Osteoblast (primary cell): ENCODE measurements around the gene TMEM203. TPM values are rescaled to one million over a fixed set of nuclear protein-coding genes. Genes with fewer than 3 reads are reported as not detected.
A peak's percentile ranks its signal among the peaks of the same experiment; 100 is the strongest.

Experiments used
- DNase-seq: peaks from one replicate; pipeline ENCODE4 v3.0.0; 2011; ENCODE audit warnings: low spot score, mixed read lengths; ENCODE audit not compliant: insufficient read length; ENCODE audit errors: missing footprints
- H2AFZ ChIP-seq: 2 replicates; pipeline ENCODE4 v1.6.0; 2011; ENCODE audit warnings: mild to moderate bottlenecking, low read length
- H3K27ac ChIP-seq: 2 replicates; pipeline ENCODE4 v1.5.1; 2011; ENCODE audit warnings: mild to moderate bottlenecking, low read depth, low read length, moderate library complexity
- H3K27me3 ChIP-seq: 2 replicates; pipeline ENCODE4 v1.6.0; 2012; ENCODE audit warnings: mild to moderate bottlenecking, control low read depth, inconsistent platforms, low read length, moderate library complexity; ENCODE audit not compliant: insufficient read depth
- H3K36me3 ChIP-seq: 2 replicates; pipeline ENCODE4 v1.5.1; 2011; ENCODE audit warnings: mild to moderate bottlenecking, low read length, control low read depth, moderate library complexity; ENCODE audit not compliant: insufficient read depth
- H3K4me1 ChIP-seq: 2 replicates; pipeline ENCODE4 v1.5.1; 2011; ENCODE audit warnings: mild to moderate bottlenecking, low read length, control low read depth, moderate library complexity; ENCODE audit not compliant: insufficient read depth
- H3K4me2 ChIP-seq: 2 replicates; pipeline ENCODE4 v1.6.0; 2011; ENCODE audit warnings: mild to moderate bottlenecking, low read length; ENCODE audit not compliant: insufficient read depth
- H3K4me3 ChIP-seq: fragments of 200-600 bp; sonication (generic); 3 replicates; pipeline ENCODE4 v1.5.1; 2012; ENCODE audit warnings: mild to moderate bottlenecking, low read length, inconsistent platforms; ENCODE audit not compliant: insufficient read depth
- H3K79me2 ChIP-seq: 2 replicates; pipeline ENCODE4 v1.6.0; 2012; ENCODE audit warnings: mild to moderate bottlenecking, low read length, control low read depth, inconsistent platforms; ENCODE audit not compliant: insufficient read depth
- H3K9me3 ChIP-seq: 2 replicates; pipeline ENCODE4 v1.5.1; 2011; ENCODE audit warnings: low read depth, low read length, control low read depth
- H4K20me1 ChIP-seq: 2 replicates; pipeline ENCODE4 v1.6.0; 2012; ENCODE audit warnings: mild to moderate bottlenecking, low read length, control low read depth; ENCODE audit not compliant: insufficient read depth
- total RNA-seq: library from RNA; depleted of rRNA; stranded (reverse); fragments of >200 nt; gene quantifications from 2 replicates; pipeline ENCODE4 v1.2.3, GENCODE V29; 2012
- TF ChIP-seq, protein P1 (sequence below): IDR thresholded peaks from 2 replicates; pipeline ENCODE4 v1.5.1; 2011; ENCODE audit warnings: mild to moderate bottlenecking, low read depth, low read length, moderate library complexity; ENCODE audit errors: extremely low read depth

Gene TMEM203
- total RNA-seq, 1 donor: 36.9 TPM

DNA sequence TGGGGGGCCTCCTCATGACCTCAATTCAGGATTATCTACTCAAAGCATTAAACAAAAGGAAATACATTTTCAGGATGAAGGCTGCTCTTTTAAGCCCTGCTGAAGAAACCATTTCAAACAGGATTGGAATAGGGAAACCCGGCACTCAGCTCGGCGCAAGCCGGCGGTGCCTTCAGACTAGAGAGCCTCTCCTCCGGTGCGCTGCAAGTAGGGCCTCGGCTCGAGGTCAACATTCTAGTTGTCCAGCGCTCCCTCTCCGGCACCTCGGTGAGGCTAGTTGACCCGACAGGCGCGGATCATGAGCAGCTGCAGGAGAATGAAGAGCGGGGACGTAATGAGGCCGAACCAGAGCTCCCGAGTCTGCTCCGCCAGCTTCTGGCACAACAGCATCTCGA, 720 bp downstream of the TMEM203 start:
- H3K4me1 ChIP-seq: peaks cover 30% of the 10 kb centered on the region
- H3K36me3 ChIP-seq: peaks cover 2% of the 10 kb centered on the region
- no peak for DNase-seq
- H3K9me3 ChIP-seq: no peaks in the 10 kb centered on the region
- TF ChIP-seq, protein P1, sequence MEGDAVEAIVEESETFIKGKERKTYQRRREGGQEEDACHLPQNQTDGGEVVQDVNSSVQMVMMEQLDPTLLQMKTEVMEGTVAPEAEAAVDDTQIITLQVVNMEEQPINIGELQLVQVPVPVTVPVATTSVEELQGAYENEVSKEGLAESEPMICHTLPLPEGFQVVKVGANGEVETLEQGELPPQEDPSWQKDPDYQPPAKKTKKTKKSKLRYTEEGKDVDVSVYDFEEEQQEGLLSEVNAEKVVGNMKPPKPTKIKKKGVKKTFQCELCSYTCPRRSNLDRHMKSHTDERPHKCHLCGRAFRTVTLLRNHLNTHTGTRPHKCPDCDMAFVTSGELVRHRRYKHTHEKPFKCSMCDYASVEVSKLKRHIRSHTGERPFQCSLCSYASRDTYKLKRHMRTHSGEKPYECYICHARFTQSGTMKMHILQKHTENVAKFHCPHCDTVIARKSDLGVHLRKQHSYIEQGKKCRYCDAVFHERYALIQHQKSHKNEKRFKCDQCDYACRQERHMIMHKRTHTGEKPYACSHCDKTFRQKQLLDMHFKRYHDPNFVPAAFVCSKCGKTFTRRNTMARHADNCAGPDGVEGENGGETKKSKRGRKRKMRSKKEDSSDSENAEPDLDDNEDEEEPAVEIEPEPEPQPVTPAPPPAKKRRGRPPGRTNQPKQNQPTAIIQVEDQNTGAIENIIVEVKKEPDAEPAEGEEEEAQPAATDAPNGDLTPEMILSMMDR: no peak
- peak overlapping the region; percentile 72 for H3K27ac ChIP-seq
- peaks cover 14% of the 10 kb centered on the region for H4K20me1 ChIP-seq
- H3K4me2 ChIP-seq: peak overlapping the region; percentile 91
- peak overlapping the region; percentile 88 for H3K4me3 ChIP-seq
- H3K27me3 ChIP-seq: no peaks in the 10 kb centered on the region
- peaks cover 62% of the 10 kb centered on the region for H3K79me2 ChIP-seq
- H2AFZ ChIP-seq: peak overlapping the region; percentile 86

DNA sequence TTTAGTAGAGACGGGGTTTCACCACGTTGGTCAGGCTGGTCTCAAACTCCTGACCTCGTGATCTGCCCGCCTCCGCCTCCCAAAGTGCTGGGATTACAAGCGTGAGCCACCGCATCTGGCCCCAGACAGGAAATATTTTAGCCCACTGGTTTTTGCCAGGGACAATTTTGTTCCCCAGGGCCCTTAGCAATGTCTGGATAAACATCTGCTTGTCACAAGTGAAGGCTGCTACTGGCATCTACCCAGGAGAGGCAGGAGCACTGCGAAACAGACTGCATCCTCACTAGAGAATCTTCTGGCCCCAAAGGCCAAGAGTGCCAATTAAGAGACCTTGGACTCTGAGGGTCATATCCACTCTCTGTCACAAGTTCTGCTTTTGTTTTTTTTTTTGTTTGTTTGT, 2.5 kb downstream of the TMEM203 start:
- Histone ChIP-seq H3K4me1 (peaks cover 44% of the 10 kb centered on the region), H3K4me3 (no peak overlapping the region), H2AFZ (no peak overlapping the region), H4K20me1 (peaks cover 27% of the 10 kb centered on the region), H3K27me3 (no peaks in the 10 kb centered on the region), H3K4me2 (no peak overlapping the region), H3K79me2 (peaks cover 78% of the 10 kb centered on the region), H3K9me3 (no peaks in the 10 kb centered on the region), H3K36me3 (no peaks in the 10 kb centered on the region), H3K27ac (no peak overlapping the region)
- TF ChIP-seq, protein P1: no peak
- no peak for DNase-seq

- no peak for DNase-seq
- peak overlapping the region; percentile 78 for H2AFZ ChIP-seq
- no peaks in the 10 kb centered on the region for H3K9me3 ChIP-seq
- TF ChIP-seq, protein P1: no peak
- H3K36me3 ChIP-seq: no peaks in the 10 kb centered on the region
- peaks cover 33% of the 10 kb centered on the region for H4K20me1 ChIP-seq
- peak overlapping the region; percentile 28 for H3K27ac ChIP-seq
- H3K27me3 ChIP-seq: no peaks in the 10 kb centered on the region
- H3K4me1 ChIP-seq: peaks cover 39% of the 10 kb centered on the region
- H3K79me2 ChIP-seq: peaks cover 78% of the 10 kb centered on the region
- peak overlapping the region; percentile 86 for H3K4me2 ChIP-seq
- H3K4me3 ChIP-seq: peak overlapping the region; percentile 87
These were observed 4.1 kb downstream of the TMEM203 start for GRCh38 chr9:137201205-137201868.

GRCh38 chr9:137200311-137201204, 4.9 kb downstream of the TMEM203 start, which contains the start of gene TPRN:
Gene TPRN (minus strand): TSS chr9:137200741. CDS start chr9:137200711, 30 bp downstream.
- H3K4me1 ChIP-seq: peaks cover 34% of the 10 kb centered on the region
- peak within 1 kb of the TSS; percentile 86 for H3K4me2 ChIP-seq
- TF ChIP-seq, protein P1: no peak
- peaks cover 33% of the 10 kb centered on the region for H4K20me1 ChIP-seq
- H3K27ac ChIP-seq: peak within 1 kb of the TSS; percentile 28
- H3K4me3 ChIP-seq: peak within 1 kb of the TSS; percentile 87
- no peaks in the 10 kb centered on the region for H3K9me3 ChIP-seq
- H3K36me3 ChIP-seq: no peaks in the 10 kb centered on the region
- no peaks in the 10 kb centered on the region for H3K27me3 ChIP-seq
- peak within 1 kb of the TSS; percentile 78 for H2AFZ ChIP-seq
- H3K79me2 ChIP-seq: peaks cover 76% of the 10 kb centered on the region
- DNase-seq: peak; percentile 100
